GM18907 (cell line): Measurements from ENCODE around the gene GRB10.

Source experiments
- ATAC-seq: cut with Tn5 transposase; IDR thresholded peaks from one replicate; pipeline ENCODE4 v1.9.1; 2021; ENCODE audit warnings: mild to moderate bottlenecking, moderate library complexity; ENCODE audit not compliant: unreplicated experiment

The GRB10 gene

DNA sequence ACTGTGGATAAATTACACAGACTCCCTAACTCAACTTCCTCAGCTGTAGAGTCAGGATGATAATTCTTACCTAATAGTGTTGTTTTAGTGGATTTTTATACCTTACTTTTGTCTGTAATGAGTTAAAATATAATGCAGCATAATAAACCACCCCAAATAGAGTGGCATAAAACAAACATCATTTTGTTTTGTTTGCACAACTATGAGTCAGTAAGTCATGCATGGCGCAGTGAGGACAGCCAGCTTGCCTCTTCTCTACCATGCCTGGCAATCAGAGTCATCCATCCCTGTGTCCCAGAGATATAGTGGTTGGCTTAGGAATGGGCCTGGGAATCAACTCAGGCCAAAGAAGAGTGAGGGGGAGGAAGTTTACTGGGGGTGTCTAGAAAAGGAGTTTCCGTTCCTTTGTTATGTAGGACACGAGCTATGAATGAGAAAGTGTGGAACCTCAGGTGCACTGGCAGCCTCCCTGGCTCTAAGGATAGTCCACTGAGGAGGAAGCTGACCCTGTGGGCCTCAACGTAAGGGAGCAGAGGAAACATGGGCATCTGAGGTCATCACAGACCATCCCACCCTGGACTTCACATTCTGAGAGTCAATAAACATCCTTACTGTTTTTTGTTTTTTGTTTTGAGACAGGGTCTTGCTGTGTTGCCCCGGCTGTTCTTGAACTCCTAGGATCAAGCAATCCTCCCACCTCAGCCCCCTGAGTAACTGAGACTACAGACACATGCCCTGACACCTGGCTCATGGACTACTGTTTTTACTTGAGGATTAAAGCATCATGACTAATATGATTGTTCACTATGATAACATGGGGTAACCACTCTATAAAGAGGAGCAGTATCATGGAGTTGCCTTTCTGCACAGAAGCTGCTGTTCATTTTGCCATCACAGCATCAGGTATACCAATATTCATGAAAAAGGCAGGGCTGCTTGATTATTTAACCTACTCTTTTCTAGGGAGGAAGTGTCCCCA is 21.0 kb upstream of the GRB10 start:
- no peak for ATAC-seq

GRCh38 chr7:50801907-50802306 is 19.2 kb upstream of the GRB10 start:
- no peak for ATAC-seq

DNA sequence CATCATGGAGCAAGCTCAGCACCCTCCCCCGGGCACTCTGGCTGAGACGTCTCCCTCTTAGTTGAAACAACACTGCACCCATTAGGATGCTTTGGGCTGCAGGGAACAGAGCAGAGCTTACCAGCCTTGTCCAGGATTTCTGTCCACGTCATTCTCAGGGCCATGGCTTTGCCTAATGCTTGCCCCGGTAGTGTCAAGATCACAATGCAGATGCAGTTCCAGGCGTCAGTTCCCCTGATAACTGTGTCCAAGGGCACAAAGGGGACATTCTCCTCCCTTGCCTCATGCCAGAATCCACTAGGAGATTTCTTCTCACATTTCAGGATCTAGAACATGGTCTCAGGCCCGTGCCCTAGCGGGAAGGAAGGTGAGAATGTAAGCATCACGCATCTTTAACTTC is 17.2 kb upstream of the GRB10 start:
- no peak for ATAC-seq

DNA sequence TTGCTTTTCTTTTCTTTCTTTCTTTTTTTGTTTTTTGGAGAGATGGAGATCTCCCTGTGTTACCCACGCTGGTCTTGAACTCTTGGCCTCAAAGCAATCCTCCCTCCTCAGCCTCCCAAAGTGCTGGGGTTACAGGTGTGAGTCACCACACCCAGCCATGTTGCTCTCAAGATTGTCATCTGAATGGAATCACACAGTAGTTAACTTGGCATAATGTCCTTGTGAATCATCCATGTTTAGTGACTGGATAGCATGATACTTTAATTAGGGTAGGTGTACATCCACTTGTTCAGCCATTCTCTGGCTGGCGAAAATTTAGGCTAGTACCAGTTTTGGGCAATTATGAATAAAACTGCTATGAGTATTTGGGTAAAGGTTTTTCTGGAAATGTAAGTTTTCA is 15.4 kb upstream of the GRB10 start:
- no peak for ATAC-seq

- no peak for ATAC-seq
Measured at GRCh38 chr7:50795831-50796230, 13.1 kb upstream of the GRB10 start.

GRCh38 chr7:50795253-50795652 is 12.6 kb upstream of the GRB10 start:
- ATAC-seq = no peak

- no peak for ATAC-seq
Measured at GRCh38 chr7:50793947-50794570, 11.4 kb upstream of the GRB10 start.

DNA sequence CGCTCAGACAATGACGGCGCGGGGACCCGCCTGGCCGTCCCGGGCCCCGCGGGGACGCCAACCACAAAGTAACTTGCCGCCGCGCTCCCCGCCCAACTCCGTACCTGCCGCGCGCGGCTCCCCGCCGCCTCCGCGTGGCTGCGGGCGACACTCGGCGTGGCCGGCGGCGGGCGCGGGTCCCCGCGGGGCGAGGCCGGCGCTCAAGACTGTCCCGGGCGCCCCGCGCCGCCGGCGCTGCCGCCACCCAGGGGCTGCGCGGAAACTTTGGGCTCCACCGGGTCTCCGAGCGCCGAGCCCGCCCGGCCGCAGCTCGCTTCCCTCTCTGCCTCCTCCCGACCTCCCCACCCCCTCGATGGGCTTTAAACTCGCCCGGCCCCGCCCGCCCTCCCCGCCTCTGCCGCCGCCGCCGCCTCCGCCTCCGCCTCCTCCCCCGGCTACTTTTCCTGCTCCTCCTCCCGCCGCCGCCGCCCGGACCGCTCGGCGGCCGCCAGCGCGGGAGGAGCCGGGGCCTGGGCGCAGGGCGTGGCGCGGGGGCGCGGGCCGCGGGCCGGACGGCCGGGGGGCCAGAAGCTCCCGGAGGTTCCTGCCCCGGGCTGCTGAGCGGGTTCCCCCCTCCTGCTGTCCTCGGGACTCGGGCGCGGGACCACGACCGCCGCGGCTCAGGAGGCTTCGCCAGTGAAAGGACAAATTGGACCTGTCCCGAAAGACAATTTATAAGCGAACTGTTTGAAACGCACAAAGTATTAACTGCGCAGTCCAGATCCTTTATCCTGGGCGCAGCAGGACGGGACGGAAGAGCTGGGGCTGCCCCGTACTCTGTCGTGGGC is 10.6 kb upstream of the GRB10 start:
- ATAC-seq = no peak

DNA sequence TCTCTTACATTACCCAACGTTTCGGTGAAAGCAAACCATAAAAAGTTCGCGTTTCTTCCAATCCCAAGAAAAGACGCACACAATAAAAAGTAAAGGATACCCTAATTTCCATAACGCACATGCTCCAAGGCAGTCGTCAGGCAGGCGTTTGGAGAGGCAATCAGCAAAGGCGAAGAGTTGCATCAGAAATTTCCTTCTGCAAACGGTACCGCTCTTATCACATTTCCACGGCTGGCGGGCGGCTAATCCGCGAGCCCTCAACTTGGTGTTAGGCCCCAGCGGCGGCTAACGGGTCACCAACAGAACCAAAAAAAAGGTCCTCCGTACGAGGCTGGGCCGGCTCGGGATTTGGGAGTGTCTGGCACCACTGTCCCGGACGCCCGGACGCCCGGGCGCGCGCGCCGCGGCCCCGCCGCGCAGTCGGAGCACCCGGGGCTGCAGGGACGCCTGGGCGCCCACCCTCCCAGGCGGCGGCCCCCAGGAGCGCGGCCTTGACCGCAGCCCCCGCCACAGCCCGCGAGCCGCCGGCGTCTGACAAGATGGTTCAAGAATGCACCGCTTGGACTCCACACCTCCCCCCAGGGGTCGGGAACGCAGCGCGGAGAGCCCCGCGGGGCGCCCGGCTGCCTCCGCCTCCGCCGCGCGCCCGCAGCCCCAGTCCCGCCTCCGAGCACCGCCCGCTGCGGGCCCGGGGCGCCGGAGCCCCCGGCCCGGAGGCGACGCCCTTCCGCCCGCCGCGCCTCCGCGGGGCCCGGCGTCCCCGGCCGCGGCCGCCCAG is 9.8 kb upstream of the GRB10 start:
- no peak for ATAC-seq

- no peak for ATAC-seq
Measured at GRCh38 chr7:50791938-50792341, 9.2 kb upstream of the GRB10 start.

DNA sequence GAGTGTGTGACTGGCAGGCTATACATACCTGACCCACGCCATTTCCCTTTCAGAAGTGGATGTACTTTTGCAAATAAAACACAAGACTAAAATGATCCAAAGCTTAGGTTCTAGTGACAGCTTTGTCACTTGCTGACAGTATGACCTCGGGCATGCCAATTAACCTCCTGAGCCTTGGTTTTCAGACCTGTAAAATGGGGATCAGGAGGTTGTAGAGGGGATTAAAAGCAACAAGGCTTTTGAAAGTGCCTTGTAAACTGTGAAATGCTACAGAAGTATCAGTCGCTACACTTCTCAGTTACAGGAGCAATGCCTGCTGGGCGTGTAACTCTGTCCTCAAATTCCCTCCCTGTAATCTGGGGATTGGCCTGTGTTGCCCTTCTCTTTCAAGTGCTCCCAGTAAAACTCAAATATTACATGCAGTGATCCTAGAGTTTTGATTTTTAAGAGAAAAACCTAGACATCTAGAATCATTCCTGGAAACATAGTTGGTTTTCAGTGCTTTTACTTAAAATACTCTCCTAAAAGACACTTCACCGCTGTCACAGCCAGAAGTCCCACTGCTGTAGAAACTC is 8.8 kb upstream of the GRB10 start:
- no peak for ATAC-seq

DNA sequence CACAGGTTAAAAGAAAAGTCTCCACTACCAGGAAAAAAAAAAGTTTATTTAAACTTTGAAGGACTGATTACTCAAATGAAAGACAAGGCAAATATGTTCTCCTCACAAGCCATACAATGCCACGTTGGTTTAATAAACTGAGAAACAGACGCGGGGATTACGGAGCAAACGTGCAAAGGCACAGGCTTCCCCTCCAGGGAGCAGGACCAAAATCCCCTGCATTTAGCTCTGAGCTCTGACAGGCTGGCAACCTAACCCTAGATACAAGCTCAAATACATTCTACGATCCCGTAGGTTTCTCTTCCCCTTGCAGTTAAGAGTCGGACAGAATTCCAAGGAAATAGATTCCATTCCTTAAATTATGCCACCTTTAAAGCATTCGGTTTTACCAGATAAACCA is 7.7 kb upstream of the GRB10 start:
- no peak for ATAC-seq

- no peak for ATAC-seq
Measured at GRCh38 chr7:50788382-50788781, 5.7 kb upstream of the GRB10 start.

DNA sequence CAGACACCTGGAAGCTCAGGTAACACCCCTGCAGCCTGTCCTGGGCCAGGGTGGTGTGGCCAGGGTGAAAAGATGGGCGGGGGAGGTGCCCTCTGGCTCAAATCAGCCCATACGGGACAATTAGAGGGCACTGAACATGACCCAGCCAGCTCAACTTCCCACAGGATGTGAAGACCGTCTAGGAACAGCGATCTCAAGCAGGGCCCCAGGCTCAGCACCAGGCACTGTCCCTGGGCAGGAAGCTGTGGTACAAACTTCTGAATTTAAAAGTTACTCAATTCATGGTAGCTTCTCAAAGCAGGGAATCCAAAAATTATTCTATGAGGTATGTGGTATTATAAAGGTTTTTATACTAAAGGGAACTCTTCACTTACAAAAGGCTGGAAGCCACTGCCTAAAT is 5.1 kb upstream of the GRB10 start:
- no peak for ATAC-seq

- no peak for ATAC-seq
Measured at GRCh38 chr7:50785346-50785745, 2.6 kb upstream of the GRB10 start.

DNA sequence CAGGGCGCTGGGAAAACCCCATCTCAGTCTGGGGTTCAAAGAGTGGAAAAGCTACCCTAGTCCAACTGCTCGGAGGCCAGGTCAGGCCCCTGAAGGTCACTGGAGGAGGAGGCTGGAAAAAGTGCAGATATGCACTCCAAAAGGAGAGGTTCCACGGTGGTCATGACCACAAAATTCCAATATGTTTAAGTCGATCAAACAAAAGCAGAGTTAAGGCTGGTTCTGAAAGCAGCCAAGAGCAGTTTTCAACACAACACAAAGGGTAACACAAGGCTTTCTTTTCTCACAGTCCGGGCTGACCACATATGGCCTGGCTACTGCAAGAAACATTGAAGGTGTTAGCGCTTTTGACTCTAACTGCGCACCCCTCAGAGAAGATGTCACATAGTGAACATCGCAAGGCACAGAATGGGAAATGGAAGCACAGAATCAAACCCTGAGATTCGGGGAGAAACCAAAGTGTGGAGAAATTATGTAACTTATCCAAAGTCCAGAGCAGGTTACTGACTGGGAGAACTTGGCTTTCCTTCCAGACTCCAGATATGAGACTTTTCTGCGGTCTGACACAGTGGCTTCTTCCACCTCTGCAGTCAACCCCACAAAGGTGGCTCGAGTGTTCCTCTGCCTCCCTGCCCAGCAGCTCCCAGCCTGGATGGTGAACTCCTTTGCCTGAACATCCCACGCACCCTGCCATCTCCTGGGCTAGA is 1.3 kb upstream of the GRB10 start:
- no peak for ATAC-seq

- no peak for ATAC-seq
Measured at GRCh38 chr7:50783303-50783702, 607 bp upstream of the GRB10 start.

DNA sequence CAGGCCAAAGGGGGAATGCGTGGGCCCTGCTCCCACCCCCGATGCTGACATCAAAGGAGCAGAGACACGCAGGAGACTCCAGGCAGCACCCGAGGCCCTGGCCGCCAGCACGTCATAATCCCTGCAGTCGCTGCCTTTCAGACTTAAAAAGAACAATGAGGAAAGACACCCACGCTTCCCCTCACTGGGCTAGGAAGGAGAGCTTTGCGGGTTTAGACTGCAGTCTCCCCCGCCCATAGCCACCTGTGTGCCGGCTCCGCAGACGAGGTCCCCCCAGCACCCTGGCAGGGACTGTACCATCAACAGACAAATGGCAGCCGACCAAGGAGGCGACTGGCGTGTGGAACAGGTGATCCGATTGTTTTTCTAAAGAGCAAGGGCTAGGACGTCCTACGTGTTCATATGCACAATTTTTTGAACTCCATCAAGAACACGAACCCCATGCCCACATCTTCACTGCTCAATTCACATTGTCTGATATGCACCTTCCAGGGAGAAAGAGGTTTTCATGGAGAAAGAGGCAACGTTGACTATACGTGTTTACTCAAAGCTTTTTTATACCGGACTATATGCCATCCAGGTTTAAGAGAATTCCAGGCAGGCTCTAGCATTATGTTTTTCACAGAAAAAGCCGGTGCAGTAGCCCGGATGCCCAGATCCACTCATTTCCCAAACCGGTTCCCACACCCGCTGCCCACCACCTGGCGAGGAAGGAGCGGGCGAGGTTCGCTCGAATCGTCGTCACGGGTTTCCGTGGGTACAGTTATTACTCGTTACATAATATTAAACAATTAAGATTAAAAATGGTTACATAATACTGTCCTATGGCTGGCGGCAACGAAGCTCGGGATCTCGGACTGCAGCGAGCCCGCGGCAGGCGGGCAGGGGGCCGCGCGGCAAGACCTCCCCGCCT is 1.1 kb downstream of the GRB10 start:
- no peak for ATAC-seq

GRCh38 chr7:50780436-50780835 is 2.3 kb downstream of the GRB10 start:
- no peak for ATAC-seq
